GM18505 (cell line): ENCODE data around the gene RAD51.
A peak's percentile ranks its signal among the peaks of the same experiment; 100 is the strongest.

Experiments
- ATAC-seq: cut with Tn5 transposase; IDR thresholded peaks from one replicate; pipeline ENCODE4 v1.9.1; 2021; ENCODE audit not compliant: unreplicated experiment
- POLR2A ChIP-seq: IDR thresholded peaks from 4 replicates; pipeline ENCODE4 v1.6.1; 2011; ENCODE audit warnings: borderline replicate concordance; ENCODE audit not compliant: insufficient read depth, insufficient read length; ENCODE audit errors: extremely low read depth

RAD51 gene

GRCh38 chr15:40743485-40743901, 48.5 kb downstream of the RAD51 start:
- no peak for TF ChIP-seq POLR2A
- ATAC-seq, result no peak

- ATAC-seq, result no peak
Measured at GRCh38 chr15:40743921-40744814, 49.2 kb downstream of the RAD51 start.

GRCh38 chr15:40744815-40745152, 49.8 kb downstream of the RAD51 start:
- no peak for ATAC-seq

More at GRCh38 chr15:40743921-40744814, 49.2 kb downstream of the RAD51 start:
- TF ChIP-seq POLR2A, result no peak

GRCh38 chr15:40746916-40747418, 52.0 kb downstream of the RAD51 start:
- TF ChIP-seq POLR2A, result no peak
- ATAC-seq, result no peak

More at GRCh38 chr15:40744815-40745152, 49.8 kb downstream of the RAD51 start:
- TF ChIP-seq POLR2A, result no peak

GRCh38 chr15:40747685-40748631, 53.0 kb downstream of the RAD51 start:
- TF ChIP-seq POLR2A, result no peak
- ATAC-seq, result no peak

GRCh38 chr15:40749151-40749630, 54.2 kb downstream of the RAD51 start:
- ATAC-seq, result no peak
- no peak for TF ChIP-seq POLR2A

GRCh38 chr15:40750885-40751284, 55.9 kb downstream of the RAD51 start:
- TF ChIP-seq POLR2A, result no peak
- ATAC-seq, result no peak

- TF ChIP-seq POLR2A, result no peak
- no peak for ATAC-seq
Measured at GRCh38 chr15:40751745-40752144, 56.8 kb downstream of the RAD51 start.

GRCh38 chr15:40754574-40754882, 59.6 kb downstream of the RAD51 start:
- no peak for TF ChIP-seq POLR2A
- ATAC-seq, result no peak

- ATAC-seq, result peak; percentile 78
- peak; percentile 89 for TF ChIP-seq POLR2A
Measured at GRCh38 chr15:40754883-40755811, 60.2 kb downstream of the RAD51 start, which contains the start of gene RMDN3. RMDN3 (minus strand) TSS chr15:40755254; CDS start chr15:40754783, 471 bp downstream.

GRCh38 chr15:40755812-40756208, 60.8 kb downstream of the RAD51 start:
- TF ChIP-seq POLR2A, result no peak
- ATAC-seq, result no peak

GRCh38 chr15:40756938-40757337, 62.0 kb downstream of the RAD51 start:
- ATAC-seq, result no peak
- TF ChIP-seq POLR2A, result no peak
